Measurements from ENCODE around the gene CST5. TPM values are rescaled to one million over a fixed set of nuclear protein-coding genes. Genes with fewer than 3 reads are reported as not detected.
"Not testable (repeated sequence)": the region's sequence is repeated elsewhere in the genome, so short reads cannot be mapped to it uniquely, and the experiment has no call there.

The CST5 gene
- total and polyA plus RNA-seq, 10 of the 15 experiments (the other 5 are each of a cell fraction or from before 2014, with no cell fraction given), result not detected

DNA sequence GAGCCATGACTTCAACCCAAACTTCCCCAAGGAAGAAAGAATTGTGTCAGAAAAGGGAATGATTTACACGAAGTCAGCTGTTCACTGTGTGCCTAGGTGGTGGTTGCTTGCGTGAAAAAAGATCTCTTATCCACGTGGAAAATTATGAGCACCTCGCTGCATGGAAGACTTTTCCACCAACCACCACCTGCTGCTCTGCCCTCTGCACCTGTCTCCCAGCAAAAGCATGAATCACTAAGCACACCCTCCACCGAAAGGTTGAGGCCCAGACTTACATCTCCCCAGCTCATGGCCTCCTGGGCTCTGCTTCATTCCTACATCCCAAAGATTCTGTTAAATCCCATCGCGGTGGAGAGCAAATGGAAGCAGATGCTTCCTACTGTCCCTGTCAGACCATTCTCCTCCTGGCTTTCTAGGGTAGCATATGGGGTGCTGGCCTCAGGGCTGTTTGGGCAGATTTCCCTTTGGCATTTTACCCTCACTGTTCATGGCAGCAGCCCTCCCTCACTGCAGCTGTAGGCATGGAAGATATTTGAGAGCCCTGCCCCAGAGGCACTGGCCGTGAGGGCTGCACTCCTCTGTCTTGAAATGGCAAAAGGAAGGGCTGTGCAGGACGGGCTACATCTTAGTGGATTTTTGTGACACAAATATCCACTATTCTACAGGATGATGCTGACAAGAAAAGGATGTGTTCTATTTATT is 37.6 kb upstream of the CST5 start (continued):
- no peak for TF ChIP-seq CREB1 (IDR thresholded peaks at IDR 0.05; ENCODE audit: low read depth)

DNA sequence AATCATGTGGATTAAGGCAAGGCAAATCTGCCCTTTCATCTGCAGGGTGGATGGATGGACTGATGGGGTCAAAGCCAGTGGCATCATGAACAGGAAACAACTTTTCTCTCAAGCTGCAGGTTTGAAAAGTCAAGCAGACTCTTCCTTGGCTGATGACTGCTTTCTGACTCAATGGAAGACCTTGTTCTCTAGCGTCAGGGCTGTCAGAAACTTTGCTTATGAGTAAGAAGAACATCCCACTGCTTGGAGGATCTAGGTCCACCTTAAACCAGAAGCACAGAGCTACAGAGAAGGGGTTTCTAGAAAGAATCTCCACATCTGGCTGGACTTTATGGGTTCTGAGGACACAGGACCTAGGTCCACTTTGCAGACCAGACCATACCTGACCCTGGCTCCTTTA is 36.3 kb upstream of the CST5 start:
- Histone ChIP-seq H3K4me3 (no peak overlapping the region), H3K4me2 (ENCODE audit: control insufficient read depth, insufficient read depth) (no peak overlapping the region), H3K27me3 (replicated peaks in 1 of 2; ENCODE audit: control insufficient read depth in 2 of 2, insufficient read depth in 2 of 2, low read length in 1 of 2) (no peaks in the 10 kb centered on the region; a peak in 1 of 4 replicates), H4K20me1 (ENCODE audit: control insufficient read depth, insufficient read depth) (no peaks in the 10 kb centered on the region), H3K4me1 (ENCODE audit: control insufficient read depth, insufficient read depth, low read length) (no peaks in the 10 kb centered on the region), H3K9ac (ENCODE audit: control insufficient read depth, insufficient read depth, low read length) (no peak overlapping the region), H3K36me3 (ENCODE audit: control insufficient read depth in 2 of 2, insufficient read depth in 2 of 2, low read length in 1 of 2) (no peaks in the 10 kb centered on the region), H3K79me2 (ENCODE audit: control insufficient read depth, insufficient read depth, low read length) (no peaks in the 10 kb centered on the region), H2AFZ (ENCODE audit: control insufficient read depth, low read depth, low read length) (no peak overlapping the region), H3K27ac (ENCODE audit: control insufficient read depth, insufficient read depth) (no peak overlapping the region), H3K9me3 (replicated peaks; ENCODE audit: control insufficient read depth, insufficient read depth, low read length) (no peaks in the 10 kb centered on the region)
- intact Hi-C loops (cut with micrococcal nuclease; ENCODE audit: unreplicated experiment) (no loop called here), in situ Hi-C loops (cut with MboI) (no loop called here)
- FAIRE-seq, result no peak
- SMC1A ChIA-PET (ENCODE audit: uncharacterized antibody, unreplicated experiment), result no interaction called here
- BruUV-seq (replicated peaks), result no TSS peak
- WGBS (ENCODE audit: insufficient coverage, insufficient replicate concordance, low lambda C conversion rate, missing lambda C conversion rate), result 0% methylated on average over 1 of the region's 1 CpG
- TF ChIP-seq BCL11A (IDR thresholded peaks at IDR 0.05; ENCODE audit: low read depth, low read length), result no peak
- TF ChIP-seq RUNX3 (IDR thresholded peaks at IDR 0.05; ENCODE audit: low read length), result no peak
- TF ChIP-seq, protein P1, sequence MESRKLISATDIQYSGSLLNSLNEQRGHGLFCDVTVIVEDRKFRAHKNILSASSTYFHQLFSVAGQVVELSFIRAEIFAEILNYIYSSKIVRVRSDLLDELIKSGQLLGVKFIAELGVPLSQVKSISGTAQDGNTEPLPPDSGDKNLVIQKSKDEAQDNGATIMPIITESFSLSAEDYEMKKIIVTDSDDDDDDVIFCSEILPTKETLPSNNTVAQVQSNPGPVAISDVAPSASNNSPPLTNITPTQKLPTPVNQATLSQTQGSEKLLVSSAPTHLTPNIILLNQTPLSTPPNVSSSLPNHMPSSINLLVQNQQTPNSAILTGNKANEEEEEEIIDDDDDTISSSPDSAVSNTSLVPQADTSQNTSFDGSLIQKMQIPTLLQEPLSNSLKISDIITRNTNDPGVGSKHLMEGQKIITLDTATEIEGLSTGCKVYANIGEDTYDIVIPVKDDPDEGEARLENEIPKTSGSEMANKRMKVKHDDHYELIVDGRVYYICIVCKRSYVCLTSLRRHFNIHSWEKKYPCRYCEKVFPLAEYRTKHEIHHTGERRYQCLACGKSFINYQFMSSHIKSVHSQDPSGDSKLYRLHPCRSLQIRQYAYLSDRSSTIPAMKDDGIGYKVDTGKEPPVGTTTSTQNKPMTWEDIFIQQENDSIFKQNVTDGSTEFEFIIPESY (IDR thresholded peaks at IDR 0.05), result no peak
- no peak for TF ChIP-seq CREM (IDR thresholded peaks at IDR 0.05; ENCODE audit: low read depth)
- no peak for TF ChIP-seq RAD21 (IDR thresholded peaks at IDR 0.05; ENCODE audit: insufficient read depth, low read depth, low read length)
- no peak for TF ChIP-seq LARP7 (IDR thresholded peaks at IDR 0.05)
- TF ChIP-seq MTA2 (IDR thresholded peaks at IDR 0.05; ENCODE audit: low read depth), result no peak
- TF ChIP-seq, protein P2, sequence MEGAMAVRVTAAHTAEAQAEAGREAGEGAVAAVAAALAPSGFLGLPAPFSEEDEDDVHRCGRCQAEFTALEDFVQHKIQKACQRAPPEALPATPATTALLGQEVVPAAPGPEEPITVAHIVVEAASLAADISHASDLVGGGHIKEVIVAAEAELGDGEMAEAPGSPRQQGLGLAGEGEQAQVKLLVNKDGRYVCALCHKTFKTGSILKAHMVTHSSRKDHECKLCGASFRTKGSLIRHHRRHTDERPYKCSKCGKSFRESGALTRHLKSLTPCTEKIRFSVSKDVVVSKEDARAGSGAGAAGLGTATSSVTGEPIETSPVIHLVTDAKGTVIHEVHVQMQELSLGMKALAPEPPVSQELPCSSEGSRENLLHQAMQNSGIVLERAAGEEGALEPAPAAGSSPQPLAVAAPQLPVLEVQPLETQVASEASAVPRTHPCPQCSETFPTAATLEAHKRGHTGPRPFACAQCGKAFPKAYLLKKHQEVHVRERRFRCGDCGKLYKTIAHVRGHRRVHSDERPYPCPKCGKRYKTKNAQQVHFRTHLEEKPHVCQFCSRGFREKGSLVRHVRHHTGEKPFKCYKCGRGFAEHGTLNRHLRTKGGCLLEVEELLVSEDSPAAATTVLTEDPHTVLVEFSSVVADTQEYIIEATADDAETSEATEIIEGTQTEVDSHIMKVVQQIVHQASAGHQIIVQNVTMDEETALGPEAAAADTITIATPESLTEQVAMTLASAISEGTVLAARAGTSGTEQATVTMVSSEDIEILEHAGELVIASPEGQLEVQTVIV (IDR thresholded peaks at IDR 0.05; ENCODE audit: borderline replicate concordance, partially characterized antibody), result no peak
- POLR2A ChIA-PET, result no interaction called here
- RAD21 ChIA-PET (ENCODE audit: unreplicated experiment), result no interaction called here
- CTCF ChIA-PET, result no interaction called here
- no peak for DNase-seq (ENCODE audit: low read depth, low spot score)
- no peak for ATAC-seq

DNA sequence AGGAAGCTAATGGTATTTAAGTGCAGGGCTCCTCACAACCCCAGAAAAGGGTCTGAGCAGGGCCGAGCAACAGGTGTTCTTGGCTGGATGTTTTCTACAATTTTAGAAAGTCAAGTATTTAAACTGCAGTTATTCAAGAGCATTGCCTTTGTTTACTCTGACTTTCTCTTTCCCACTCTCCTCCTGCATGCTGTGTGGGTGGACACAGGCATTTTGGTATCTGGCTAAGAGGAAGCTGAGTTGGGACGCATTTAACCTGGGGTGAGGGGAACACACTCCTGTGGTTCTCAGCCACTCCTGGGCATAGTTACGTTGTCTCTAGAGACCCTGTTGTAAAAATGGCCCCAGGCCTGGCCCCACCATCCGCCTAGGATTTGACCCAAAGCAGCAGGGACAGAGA is 34.9 kb upstream of the CST5 start:
- in situ Hi-C loops (cut with MboI), result not testable (repeated sequence)

More for the DNA sequence above, 34.9 kb upstream of the CST5 start:
- H4K20me1 ChIP-seq (ENCODE audit: control insufficient read depth, insufficient read depth); H3K4me1 ChIP-seq (ENCODE audit: control insufficient read depth, insufficient read depth, low read length); ATAC-seq; H3K36me3 ChIP-seq (ENCODE audit: control insufficient read depth in 2 of 2, insufficient read depth in 2 of 2, low read length in 1 of 2); H3K9ac ChIP-seq (ENCODE audit: control insufficient read depth, insufficient read depth, low read length); H3K79me2 ChIP-seq (ENCODE audit: control insufficient read depth, insufficient read depth, low read length); BruUV-seq (replicated peaks); FAIRE-seq; H2AFZ ChIP-seq (ENCODE audit: control insufficient read depth, low read depth, low read length); H3K9me3 ChIP-seq (replicated peaks; ENCODE audit: control insufficient read depth, insufficient read depth, low read length); H3K27me3 ChIP-seq (replicated peaks in 1 of 2; ENCODE audit: control insufficient read depth in 2 of 2, insufficient read depth in 2 of 2, low read length in 1 of 2); H3K4me2 ChIP-seq (ENCODE audit: control insufficient read depth, insufficient read depth); H3K27ac ChIP-seq (ENCODE audit: control insufficient read depth, insufficient read depth); DNase-seq (ENCODE audit: low read depth, low spot score); H3K4me3 ChIP-seq; CTCF ChIA-PET; intact Hi-C loops (cut with micrococcal nuclease; ENCODE audit: unreplicated experiment); SMC1A ChIA-PET (ENCODE audit: uncharacterized antibody, unreplicated experiment); POLR2A ChIA-PET; RAD21 ChIA-PET (ENCODE audit: unreplicated experiment): not testable (repeated sequence)
- 12% methylated on average over 4 of the region's 4 CpGs for WGBS (ENCODE audit: insufficient coverage, insufficient replicate concordance, low lambda C conversion rate, missing lambda C conversion rate)
